ACHN (cell line): ENCODE measurements around the gene NCCRP1.

ENCODE experiments used
- DNase-seq: peaks from one replicate; pipeline ENCODE4 v3.0.0-alpha.2; 2015
- in situ Hi-C: cut with HindIII; loops from 2 replicates; pipeline ENCODE4 v1.10.0; 2017; ENCODE audit warnings: low sequenced_read_pairs, low pct_ligation_motif_present, low pct_unique_long_range_greater_than_20kb

The NCCRP1 gene

GRCh38 chr19:39175564-39175963 is 21.2 kb upstream of the NCCRP1 start:
- in situ Hi-C loops: no loop called here
- DNase-seq: no peak

GRCh38 chr19:39177110-39177699 is 19.6 kb upstream of the NCCRP1 start:
- in situ Hi-C loops: no loop called here

GRCh38 chr19:39177736-39178135 is 19.0 kb upstream of the NCCRP1 start:
- no peak for DNase-seq
- in situ Hi-C loops: no loop called here

More at GRCh38 chr19:39177110-39177699, 19.6 kb upstream of the NCCRP1 start:
- no peak for DNase-seq

- DNase-seq: no peak
- in situ Hi-C loops: no loop called here
These were observed 18.3 kb upstream of the NCCRP1 start for GRCh38 chr19:39178296-39179006.

GRCh38 chr19:39179754-39180153 is 17.0 kb upstream of the NCCRP1 start:
- in situ Hi-C loops: no loop called here
- DNase-seq: no peak

- DNase-seq: no peak
- in situ Hi-C loops: no loop called here
These were observed 16.0 kb upstream of the NCCRP1 start for GRCh38 chr19:39180749-39181148.

- in situ Hi-C loops: no loop called here
- no peak for DNase-seq
These were observed 15.1 kb upstream of the NCCRP1 start for GRCh38 chr19:39181500-39182173.

GRCh38 chr19:39182174-39182505 is 14.6 kb upstream of the NCCRP1 start:
- in situ Hi-C loops: no loop called here
- DNase-seq: no peak

GRCh38 chr19:39183104-39183503 is 13.7 kb upstream of the NCCRP1 start:
- in situ Hi-C loops: no loop called here
- DNase-seq: no peak

GRCh38 chr19:39186391-39186790 is 10.4 kb upstream of the NCCRP1 start:
- in situ Hi-C loops: no loop called here
- DNase-seq: no peak

- DNase-seq: no peak
- in situ Hi-C loops: no loop called here
These were observed 9.2 kb upstream of the NCCRP1 start for GRCh38 chr19:39187552-39187943.

GRCh38 chr19:39188960-39189359 is 7.8 kb upstream of the NCCRP1 start:
- in situ Hi-C loops: no loop called here
- no peak for DNase-seq

- DNase-seq: no peak
- in situ Hi-C loops: no loop called here
These were observed 6.0 kb upstream of the NCCRP1 start for GRCh38 chr19:39190768-39191167.

- in situ Hi-C loops: no loop called here
- DNase-seq: no peak
These were observed 3.9 kb upstream of the NCCRP1 start for GRCh38 chr19:39192846-39193245.

- in situ Hi-C loops: no loop called here
- DNase-seq: no peak
These were observed 3.0 kb upstream of the NCCRP1 start for GRCh38 chr19:39193803-39194202.

- no peak for DNase-seq
- in situ Hi-C loops: no loop called here
These were observed 1.8 kb upstream of the NCCRP1 start for GRCh38 chr19:39194832-39195542.

GRCh38 chr19:39195755-39196154 is 1.0 kb upstream of the NCCRP1 start:
- no peak for DNase-seq
- in situ Hi-C loops: no loop called here

GRCh38 chr19:39196320-39196719 is 444 bp upstream of the NCCRP1 start:
- in situ Hi-C loops: no loop called here
- no peak for DNase-seq

- DNase-seq: no peak
- in situ Hi-C loops: no loop called here
These were observed 1.0 kb downstream of the NCCRP1 start for GRCh38 chr19:39197808-39198207.
